Astrocyte of the spinal cord (primary cell): ENCODE data around the gene CEP95.

Experiments
- DNase-seq: peaks from one replicate; pipeline ENCODE4 v3.0.0; 2011; ENCODE audit warnings: low read depth, low spot score
- H3K4me3 ChIP-seq: 2 replicates; pipeline ENCODE4 v1.5.1; 2011; ENCODE audit warnings: low read depth, mild to moderate bottlenecking, low read length, moderate library complexity
- CTCF ChIP-seq: IDR thresholded peaks from 2 replicates; pipeline ENCODE4 v1.5.1; 2012; ENCODE audit warnings: low read depth, mild to moderate bottlenecking, low read length, inconsistent platforms
- in situ Hi-C: cut with HindIII; loops from 2 replicates; pipeline ENCODE4 v1.10.0; 2017; ENCODE audit warnings: low sequenced_read_pairs

CEP95 gene

GRCh38 chr17:64585146-64585545 is 78.4 kb downstream of the CEP95 start:
- no peak for TF ChIP-seq CTCF
- no peak overlapping the region for H3K4me3 ChIP-seq
- DNase-seq, result no peak
- in situ Hi-C loops, result no loop called here
